NT2/D1 (cell line): Measurements from ENCODE around the gene SLC44A5.
"Not testable (repeated sequence)": the region's sequence is repeated elsewhere in the genome, so short reads cannot be mapped to it uniquely, and the experiment has no call there.

Experiments used
- DNase-seq: peaks from one replicate; pipeline ENCODE4 v3.0.0-alpha.2; 2011; ENCODE audit warnings: low read depth, low spot score
- H3K27me3 ChIP-seq: 2 replicates; pipeline ENCODE4 v1.6.0; 2011; ENCODE audit warnings: mild to moderate bottlenecking; ENCODE audit not compliant: insufficient read length, insufficient read depth
- H3K36me3 ChIP-seq: 2 replicates; pipeline ENCODE4 v1.6.1; 2011; ENCODE audit warnings: mild to moderate bottlenecking, low read length, mixed read lengths; ENCODE audit not compliant: insufficient read depth, insufficient read length
- H3K4me1 ChIP-seq: 2 replicates; pipeline ENCODE4 v1.5.1; 2011; ENCODE audit not compliant: insufficient read depth, insufficient read length
- H3K4me3 ChIP-seq: 2 replicates; pipeline ENCODE4 v1.5.1; 2011; ENCODE audit warnings: low read depth; ENCODE audit not compliant: insufficient read length
- H3K9ac ChIP-seq: 2 replicates; pipeline ENCODE4 v1.6.0; 2011; ENCODE audit warnings: low read depth; ENCODE audit not compliant: insufficient read length
- H3K9me3 ChIP-seq: 2 replicates; pipeline ENCODE4 v1.5.1; 2011; ENCODE audit warnings: mild to moderate bottlenecking, low read length; ENCODE audit not compliant: insufficient read depth
- SUZ12 ChIP-seq: IDR thresholded peaks from 2 replicates; pipeline ENCODE4 v1.6.1; 2011; ENCODE audit not compliant: insufficient read length, insufficient read depth; ENCODE audit errors: extremely low read depth
- YY1 ChIP-seq: IDR thresholded peaks from 2 replicates; pipeline ENCODE4 v1.6.1; 2011; ENCODE audit not compliant: insufficient read length, insufficient read depth
- ZNF274 ChIP-seq: IDR thresholded peaks from 2 replicates; pipeline ENCODE4 v1.6.1; 2011; ENCODE audit warnings: mild to moderate bottlenecking, low read depth, low read length

SLC44A5 gene

GRCh38 chr1:75611014-75611413 is at the start of gene SLC44A5:
Gene SLC44A5 (minus strand): TSS chr1:75611114. CDS start chr1:75541447, 69,667 bp downstream.
- TF ChIP-seq ZNF274, result no peak
- no peak for TF ChIP-seq SUZ12
- TF ChIP-seq YY1, result no peak
- H3K27me3 ChIP-seq, result peaks cover 38% of the 10 kb centered on the region
- no peak within 1 kb of the TSS for H3K4me3 ChIP-seq
- H3K9me3 ChIP-seq, result no peaks in the 10 kb centered on the region
- no peak for DNase-seq
- peaks cover 2% of the 10 kb centered on the region for H3K4me1 ChIP-seq
- no peak within 1 kb of the TSS for H3K9ac ChIP-seq
- no peaks in the 10 kb centered on the region for H3K36me3 ChIP-seq

- H3K9me3 ChIP-seq, result peaks cover 25% of the 10 kb centered on the region
- no peak for DNase-seq
- H3K36me3 ChIP-seq, result no peaks in the 10 kb centered on the region
- no peak for TF ChIP-seq ZNF274
- no peak for TF ChIP-seq SUZ12
- no peak for TF ChIP-seq YY1
- no peaks in the 10 kb centered on the region for H3K27me3 ChIP-seq
- H3K9ac ChIP-seq, result no peak overlapping the region
- H3K4me1 ChIP-seq, result no peaks in the 10 kb centered on the region
- H3K4me3 ChIP-seq, result no peak overlapping the region
Observed at GRCh38 chr1:75655931-75656330, 45.0 kb upstream of the SLC44A5 start.

- peaks cover 17% of the 10 kb centered on the region for H3K9me3 ChIP-seq
- not testable (repeated sequence) for H3K9ac ChIP-seq, H3K27me3 ChIP-seq, H3K4me1 ChIP-seq, DNase-seq, H3K4me3 ChIP-seq, H3K36me3 ChIP-seq
Observed at GRCh38 chr1:75647183-75647582, 36.3 kb upstream of the SLC44A5 start.

GRCh38 chr1:75645153-75645552 is 34.2 kb upstream of the SLC44A5 start:
- peaks cover 17% of the 10 kb centered on the region for H3K9me3 ChIP-seq
- H3K27me3 ChIP-seq, H3K4me3 ChIP-seq, DNase-seq, H3K36me3 ChIP-seq, H3K9ac ChIP-seq, H3K4me1 ChIP-seq: not testable (repeated sequence)

- Histone ChIP-seq H3K4me1 (no peaks in the 10 kb centered on the region), H3K4me3 (no peak overlapping the region), H3K27me3 (no peaks in the 10 kb centered on the region), H3K9me3 (peaks cover 17% of the 10 kb centered on the region), H3K36me3 (no peaks in the 10 kb centered on the region), H3K9ac (no peak overlapping the region)
- TF ChIP-seq YY1 (no peak), ZNF274 (no peak), SUZ12 (no peak)
- no peak for DNase-seq
Observed at GRCh38 chr1:75643460-75643859, 32.5 kb upstream of the SLC44A5 start.

- DNase-seq, result no peak
- peaks cover 2% of the 10 kb centered on the region; the same call in 1 of the 2 replicates for H3K9me3 ChIP-seq
- no peak overlapping the region for H3K9ac ChIP-seq
- TF ChIP-seq YY1 (no peak), ZNF274 (no peak), SUZ12 (no peak)
- no peak overlapping the region for H3K4me3 ChIP-seq
- no peaks in the 10 kb centered on the region for H3K27me3 ChIP-seq
- no peaks in the 10 kb centered on the region for H3K4me1 ChIP-seq
- no peaks in the 10 kb centered on the region for H3K36me3 ChIP-seq
Observed at GRCh38 chr1:75641325-75641724, 30.4 kb upstream of the SLC44A5 start.

GRCh38 chr1:75640137-75640536 is 29.2 kb upstream of the SLC44A5 start:
- H3K9ac ChIP-seq, result no peak overlapping the region
- DNase-seq, result no peak
- no peaks in the 10 kb centered on the region for H3K4me1 ChIP-seq
- no peaks in the 10 kb centered on the region for H3K9me3 ChIP-seq
- no peaks in the 10 kb centered on the region for H3K36me3 ChIP-seq
- no peaks in the 10 kb centered on the region for H3K27me3 ChIP-seq
- TF ChIP-seq SUZ12 (no peak), ZNF274 (no peak), YY1 (no peak)
- no peak overlapping the region for H3K4me3 ChIP-seq

GRCh38 chr1:75632350-75632949 is 21.5 kb upstream of the SLC44A5 start:
- H3K36me3 ChIP-seq, result no peaks in the 10 kb centered on the region
- TF ChIP-seq YY1 (no peak), ZNF274 (no peak), SUZ12 (no peak)
- H3K9ac ChIP-seq, result no peak overlapping the region
- DNase-seq, result peak; percentile 56
- H3K9me3 ChIP-seq, result no peaks in the 10 kb centered on the region
- H3K27me3 ChIP-seq, result no peaks in the 10 kb centered on the region
- H3K4me3 ChIP-seq, result no peak overlapping the region
- peaks cover 3% of the 10 kb centered on the region for H3K4me1 ChIP-seq

GRCh38 chr1:75630998-75631397 is 20.1 kb upstream of the SLC44A5 start:
- H3K9me3 ChIP-seq, result no peaks in the 10 kb centered on the region
- H3K4me1 ChIP-seq, result peaks cover 3% of the 10 kb centered on the region

More at GRCh38 chr1:75630998-75631397, 20.1 kb upstream of the SLC44A5 start:
- H3K9ac ChIP-seq, result no peak overlapping the region
- no peak for DNase-seq
- H3K4me3 ChIP-seq, result no peak overlapping the region
- no peaks in the 10 kb centered on the region for H3K27me3 ChIP-seq
- TF ChIP-seq ZNF274 (no peak), YY1 (no peak), SUZ12 (no peak)
- H3K36me3 ChIP-seq, result no peaks in the 10 kb centered on the region
